PC-3 (cell line): Measurements from ENCODE around the gene CTSC.

Experiments used
- EZH2phosphoT487 ChIP-seq: fragments of 300-600 bp; sonication (generic); IDR thresholded peaks from 2 replicates; pipeline ENCODE4 v1.6.1; 2018; ENCODE audit warnings: mild to moderate bottlenecking, antibody characterized with exemption, low read length, borderline replicate concordance
- TF ChIP-seq, protein P1 (sequence below): fragments of 300-600 bp; sonication (generic); conservative IDR thresholded peaks from 2 replicates; pipeline ENCODE4 v1.5.1; 2017; ENCODE audit warnings: antibody characterized with exemption, low read depth, mild to moderate bottlenecking, low read length

DNA sequence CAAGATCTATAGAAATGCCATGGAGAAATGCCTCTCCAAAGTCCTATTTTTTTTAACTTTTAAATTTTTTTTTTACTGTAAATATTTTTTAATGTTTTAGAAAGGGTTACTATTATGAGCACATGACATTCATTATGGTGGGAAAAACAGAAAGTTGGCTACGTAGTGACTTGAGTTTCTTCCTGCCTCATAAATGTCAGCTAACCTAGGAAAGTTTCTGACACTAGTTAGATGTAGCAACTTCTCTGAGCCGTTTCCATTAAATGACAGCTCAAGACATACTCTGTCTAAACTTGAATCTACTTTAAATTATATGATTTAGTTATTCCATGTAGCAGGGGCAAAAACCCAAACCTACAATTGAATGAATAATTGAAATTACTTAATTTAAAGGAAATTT, 18.4 kb upstream of the CTSC start:
- no peak for TF ChIP-seq EZH2phosphoT487
- TF ChIP-seq, protein P1, sequence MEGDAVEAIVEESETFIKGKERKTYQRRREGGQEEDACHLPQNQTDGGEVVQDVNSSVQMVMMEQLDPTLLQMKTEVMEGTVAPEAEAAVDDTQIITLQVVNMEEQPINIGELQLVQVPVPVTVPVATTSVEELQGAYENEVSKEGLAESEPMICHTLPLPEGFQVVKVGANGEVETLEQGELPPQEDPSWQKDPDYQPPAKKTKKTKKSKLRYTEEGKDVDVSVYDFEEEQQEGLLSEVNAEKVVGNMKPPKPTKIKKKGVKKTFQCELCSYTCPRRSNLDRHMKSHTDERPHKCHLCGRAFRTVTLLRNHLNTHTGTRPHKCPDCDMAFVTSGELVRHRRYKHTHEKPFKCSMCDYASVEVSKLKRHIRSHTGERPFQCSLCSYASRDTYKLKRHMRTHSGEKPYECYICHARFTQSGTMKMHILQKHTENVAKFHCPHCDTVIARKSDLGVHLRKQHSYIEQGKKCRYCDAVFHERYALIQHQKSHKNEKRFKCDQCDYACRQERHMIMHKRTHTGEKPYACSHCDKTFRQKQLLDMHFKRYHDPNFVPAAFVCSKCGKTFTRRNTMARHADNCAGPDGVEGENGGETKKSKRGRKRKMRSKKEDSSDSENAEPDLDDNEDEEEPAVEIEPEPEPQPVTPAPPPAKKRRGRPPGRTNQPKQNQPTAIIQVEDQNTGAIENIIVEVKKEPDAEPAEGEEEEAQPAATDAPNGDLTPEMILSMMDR: no peak
